Measurements from ENCODE around the gene LAPTM5. TPM values are rescaled to one million over a fixed set of nuclear protein-coding genes. Genes with fewer than 3 reads are reported as not detected.

Gene LAPTM5
- total and polyA plus RNA-seq, 2 of the 13 experiments (the other 11 are each of a cell fraction or from before 2014, with no cell fraction given), result 0.41 to 0.86 TPM

DNA sequence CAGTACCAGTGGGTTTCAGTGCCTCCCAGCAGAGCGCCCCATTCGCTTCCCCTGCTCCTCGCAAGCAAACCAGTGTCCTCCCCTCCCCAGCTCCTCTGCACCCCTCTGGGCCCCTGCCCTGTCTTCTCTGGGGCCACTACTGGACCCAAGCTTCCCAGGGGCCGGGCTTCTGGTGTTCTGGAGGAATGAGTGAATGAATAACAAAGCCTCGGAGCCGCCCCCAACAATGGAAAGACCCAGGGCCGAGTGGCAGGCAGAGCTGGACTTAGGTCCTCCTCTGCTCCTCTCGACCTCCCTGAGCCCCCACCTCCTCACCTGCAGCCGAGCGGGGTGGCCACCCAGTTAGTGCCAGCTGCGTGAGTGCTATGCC is 71.8 kb downstream of the LAPTM5 start (continued):
- TF ChIP-seq ZFP37 (CRISPR knock-in tag; IDR thresholded peaks at IDR 0.05; ENCODE audit: borderline replicate concordance) (no peak), ZKSCAN5 (CRISPR knock-in tag; IDR thresholded peaks at IDR 0.05) (no peak), RXRB (CRISPR knock-in tag; IDR thresholded peaks at IDR 0.05; ENCODE audit: borderline replicate concordance) (no peak), ZNF446 (CRISPR knock-in tag; IDR thresholded peaks at IDR 0.05) (no peak), ZFP36L2 (CRISPR knock-in tag; IDR thresholded peaks at IDR 0.05) (no peak), ZNF639 (CRISPR knock-in tag; conservative IDR thresholded peaks at IDR 0.05) (no peak), NFE2L2 (IDR thresholded peaks at IDR 0.05; ENCODE audit: low read length) (no peak), RBAK (CRISPR knock-in tag; IDR thresholded peaks at IDR 0.05) (no peak)

- FAIRE-seq, result no peak
- no TSS peak for BruUV-seq (replicated peaks)
- Histone ChIP-seq H3K4me2 (ENCODE audit: low read depth, low read length) (peak overlapping the region; percentile 65), H3K9me3 (ENCODE audit: low read length) (no peaks in the 10 kb centered on the region), H3K79me2 (ENCODE audit: insufficient read depth, low read length) (no peaks in the 10 kb centered on the region), H3K36me3 (replicated peaks in 1 of 2; ENCODE audit: control insufficient read depth in 1 of 2, insufficient read depth in 2 of 2, low read length in 2 of 2) (no peaks in the 10 kb centered on the region), H3K27ac (ENCODE audit: extremely low read length, insufficient read depth, low read length) (no peak overlapping the region), H3K4me3 (replicated peaks in 1 of 3; ENCODE audit: insufficient read depth in 1 of 3, low read depth in 2 of 3, low read length in 3 of 3) (peak overlapping the region in 2 of 3 experiments; percentile 35 to 53; a peak in 4 of 6 replicates), H2AFZ (ENCODE audit: low read length) (no peak overlapping the region), H3K9ac (ENCODE audit: insufficient read depth, low read depth, low read length) (no peak overlapping the region), H3K27me3 (ENCODE audit: control insufficient read depth in 1 of 2, insufficient read depth in 2 of 2, low read length in 2 of 2) (peaks cover 1 to 2% of the 10 kb centered on the region in 2 experiments; a peak in 2 of 5 replicates), H3K4me1 (ENCODE audit: insufficient read depth, low read length) (peaks cover 6% of the 10 kb centered on the region; the same call in 1 of the 2 replicates), H4K20me1 (ENCODE audit: insufficient read depth, low read length) (no peaks in the 10 kb centered on the region)
- ChIA-PET POLR2A (interaction anchor here (0.7 kb wide), 1 partner anchor 1320 kb away, joined by 3 read pairs; no protein-coding TSS in a partner anchor), CTCF (ENCODE audit: low intra/inter-chr PET ratio, low total read pairs) (no interaction called here)
- intact Hi-C loops (cut with micrococcal nuclease; ENCODE audit: unreplicated experiment), result no loop called here
- peak; percentile 78 for DNase-seq (ENCODE audit: low spot score)
- in situ Hi-C loops (cut with HindIII; ENCODE audit: extremely low pct_ligation_motif_present, low pct_unique_long_range_greater_than_20kb), result loop anchor here (25.0 kb wide), 1 partner anchor 1348 kb away; no protein-coding TSS in a partner anchor
- WGBS (ENCODE audit: low lambda C conversion rate), result 11% methylated on average over 32 of the region's 56 CpGs
- peak; percentile 98 for ATAC-seq
- TF ChIP-seq, protein P1, sequence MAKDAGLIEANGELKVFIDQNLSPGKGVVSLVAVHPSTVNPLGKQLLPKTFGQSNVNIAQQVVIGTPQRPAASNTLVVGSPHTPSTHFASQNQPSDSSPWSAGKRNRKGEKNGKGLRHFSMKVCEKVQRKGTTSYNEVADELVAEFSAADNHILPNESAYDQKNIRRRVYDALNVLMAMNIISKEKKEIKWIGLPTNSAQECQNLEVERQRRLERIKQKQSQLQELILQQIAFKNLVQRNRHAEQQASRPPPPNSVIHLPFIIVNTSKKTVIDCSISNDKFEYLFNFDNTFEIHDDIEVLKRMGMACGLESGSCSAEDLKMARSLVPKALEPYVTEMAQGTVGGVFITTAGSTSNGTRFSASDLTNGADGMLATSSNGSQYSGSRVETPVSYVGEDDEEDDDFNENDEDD (CRISPR knock-in tag; IDR thresholded peaks at IDR 0.05; ENCODE audit: borderline replicate concordance), result 0 out of 2 replicates have a peak, but pooled peaks have one; percentile 20
- TF ChIP-seq CBX5 (CRISPR knock-in tag; IDR thresholded peaks at IDR 0.05; ENCODE audit: borderline replicate concordance) (no peak), ZNF777 (CRISPR knock-in tag; IDR thresholded peaks at IDR 0.05) (peak; percentile 64; the same call in 1 of the 2 replicates), GABPB1 (CRISPR knock-in tag; IDR thresholded peaks at IDR 0.05) (0 out of 2 replicates have a peak, but pooled peaks have one; percentile 31), ZNF780A (CRISPR knock-in tag; IDR thresholded peaks at IDR 0.05) (no peak), NFYB (CRISPR knock-in tag; IDR thresholded peaks at IDR 0.05) (peak; percentile 76), PCBP1 (IDR thresholded peaks at IDR 0.05; ENCODE audit: borderline replicate concordance, low read depth, low read length) (0 out of 2 replicates have a peak, but pooled peaks have one; percentile 24), CTCF (CRISPR knock-in tag; IDR thresholded peaks at IDR 0.05) (peak; percentile 53)
- TF ChIP-seq, protein P2, sequence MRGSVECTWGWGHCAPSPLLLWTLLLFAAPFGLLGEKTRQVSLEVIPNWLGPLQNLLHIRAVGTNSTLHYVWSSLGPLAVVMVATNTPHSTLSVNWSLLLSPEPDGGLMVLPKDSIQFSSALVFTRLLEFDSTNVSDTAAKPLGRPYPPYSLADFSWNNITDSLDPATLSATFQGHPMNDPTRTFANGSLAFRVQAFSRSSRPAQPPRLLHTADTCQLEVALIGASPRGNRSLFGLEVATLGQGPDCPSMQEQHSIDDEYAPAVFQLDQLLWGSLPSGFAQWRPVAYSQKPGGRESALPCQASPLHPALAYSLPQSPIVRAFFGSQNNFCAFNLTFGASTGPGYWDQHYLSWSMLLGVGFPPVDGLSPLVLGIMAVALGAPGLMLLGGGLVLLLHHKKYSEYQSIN (CRISPR knock-in tag; IDR thresholded peaks at IDR 0.05; ENCODE audit: borderline replicate concordance), result no peak
Measured at GRCh38 chr1:30684881-30685795, 72.4 kb downstream of the LAPTM5 start.

All from HepG2 (cell line).